Glutamatergic neuron (in vitro differentiated cells): ENCODE measurements around the gene MLYCD. TPM values are rescaled to one million over a fixed set of nuclear protein-coding genes. Genes with fewer than 3 reads are reported as not detected.

Experiments
- DNase-seq: peaks from one replicate; pipeline ENCODE4 v3.0.0; 2022
- H3K27ac Mint-ChIP-seq: one replicate; pipeline ENCODE4 v1.8.0; 2020; ENCODE audit warnings: mild to moderate bottlenecking, mixed read lengths, inconsistent platforms; ENCODE audit not compliant: unreplicated experiment
- H3K27me3 Mint-ChIP-seq: one replicate; pipeline ENCODE4 v1.8.0; 2020; ENCODE audit warnings: mild to moderate bottlenecking, moderate library complexity, mixed read lengths, inconsistent platforms; ENCODE audit not compliant: unreplicated experiment
- H3K36me3 Mint-ChIP-seq: one replicate; pipeline ENCODE4 v1.8.0; 2020; ENCODE audit warnings: mild to moderate bottlenecking, mixed read lengths, inconsistent platforms; ENCODE audit not compliant: unreplicated experiment
- H3K4me1 Mint-ChIP-seq: one replicate; pipeline ENCODE4 v1.8.0; 2020; ENCODE audit warnings: mild to moderate bottlenecking, low read depth, mixed read lengths, inconsistent platforms; ENCODE audit not compliant: unreplicated experiment
- H3K4me3 Mint-ChIP-seq: one replicate; pipeline ENCODE4 v1.8.0; 2020; ENCODE audit warnings: mild to moderate bottlenecking, mixed read lengths, inconsistent platforms; ENCODE audit not compliant: unreplicated experiment
- H3K9me3 Mint-ChIP-seq: one replicate; pipeline ENCODE4 v1.8.0; 2020; ENCODE audit warnings: mild to moderate bottlenecking, moderate library complexity, mixed read lengths, inconsistent platforms; ENCODE audit not compliant: unreplicated experiment
- total RNA-seq: library from RNA; stranded (reverse); fragmentation: NEBNext Ultra II Directional; extraction: Animal tissue kit (Norgen Biotek cat#: 25700); gene quantifications from one replicate; pipeline ENCODE4 v1.2.1, GENCODE V29; 2021; ENCODE audit not compliant: unreplicated experiment
- TF ChIP-seq, protein P1 (sequence below): fragments of 200-600 bp; sonication (generic); IDR thresholded peaks from one replicate; pipeline ENCODE4 v1.5.0; 2021; ENCODE audit not compliant: partially characterized antibody, unreplicated experiment

The MLYCD gene
- total RNA-seq, 1 donor from 2014 or later = 9.5 TPM

DNA sequence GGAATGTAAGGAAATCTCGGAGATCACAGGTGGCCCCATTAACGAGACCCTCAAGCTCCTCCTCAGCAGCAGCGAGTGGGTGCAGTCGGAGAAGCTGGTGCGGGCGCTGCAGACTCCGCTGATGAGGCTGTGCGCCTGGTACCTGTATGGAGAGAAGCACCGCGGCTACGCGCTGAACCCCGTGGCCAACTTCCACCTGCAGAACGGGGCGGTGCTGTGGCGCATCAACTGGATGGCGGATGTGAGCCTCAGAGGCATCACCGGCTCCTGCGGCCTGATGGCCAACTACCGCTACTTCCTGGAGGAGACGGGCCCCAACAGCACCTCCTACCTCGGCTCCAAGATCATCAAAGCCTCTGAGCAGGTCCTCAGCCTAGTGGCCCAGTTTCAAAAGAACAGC lies 16.2 kb downstream of the MLYCD start:
- H3K9me3 Mint-ChIP-seq = peaks cover 15% of the 10 kb centered on the region
- peaks cover 10% of the 10 kb centered on the region for H3K4me1 Mint-ChIP-seq
- H3K27me3 Mint-ChIP-seq = peaks cover 28% of the 10 kb centered on the region
- peaks cover 35% of the 10 kb centered on the region for H3K36me3 Mint-ChIP-seq
- TF ChIP-seq, protein P1, sequence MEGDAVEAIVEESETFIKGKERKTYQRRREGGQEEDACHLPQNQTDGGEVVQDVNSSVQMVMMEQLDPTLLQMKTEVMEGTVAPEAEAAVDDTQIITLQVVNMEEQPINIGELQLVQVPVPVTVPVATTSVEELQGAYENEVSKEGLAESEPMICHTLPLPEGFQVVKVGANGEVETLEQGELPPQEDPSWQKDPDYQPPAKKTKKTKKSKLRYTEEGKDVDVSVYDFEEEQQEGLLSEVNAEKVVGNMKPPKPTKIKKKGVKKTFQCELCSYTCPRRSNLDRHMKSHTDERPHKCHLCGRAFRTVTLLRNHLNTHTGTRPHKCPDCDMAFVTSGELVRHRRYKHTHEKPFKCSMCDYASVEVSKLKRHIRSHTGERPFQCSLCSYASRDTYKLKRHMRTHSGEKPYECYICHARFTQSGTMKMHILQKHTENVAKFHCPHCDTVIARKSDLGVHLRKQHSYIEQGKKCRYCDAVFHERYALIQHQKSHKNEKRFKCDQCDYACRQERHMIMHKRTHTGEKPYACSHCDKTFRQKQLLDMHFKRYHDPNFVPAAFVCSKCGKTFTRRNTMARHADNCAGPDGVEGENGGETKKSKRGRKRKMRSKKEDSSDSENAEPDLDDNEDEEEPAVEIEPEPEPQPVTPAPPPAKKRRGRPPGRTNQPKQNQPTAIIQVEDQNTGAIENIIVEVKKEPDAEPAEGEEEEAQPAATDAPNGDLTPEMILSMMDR = no peak
- H3K27ac Mint-ChIP-seq = no peak overlapping the region
- H3K4me3 Mint-ChIP-seq = no peak overlapping the region
- DNase-seq = no peak

DNA sequence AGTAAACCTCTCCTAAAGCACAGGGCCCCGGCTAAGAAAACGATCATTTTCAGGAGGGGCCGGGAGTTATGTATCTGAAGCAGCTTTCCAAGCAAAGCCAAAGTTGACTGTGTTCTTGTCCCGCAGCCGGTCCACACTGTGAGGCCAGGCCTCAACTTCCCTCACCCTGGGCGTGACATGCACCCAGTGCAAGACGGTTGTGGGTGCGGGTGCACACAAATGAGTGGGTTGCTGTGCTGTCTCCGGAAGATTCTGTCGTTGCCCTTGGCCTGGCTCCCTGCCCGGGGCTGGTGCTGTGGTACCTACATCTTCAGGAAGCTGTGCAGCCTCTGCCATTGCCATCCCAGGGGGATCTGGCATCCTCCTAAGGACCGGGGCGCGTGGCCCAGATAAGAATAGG lies 16.6 kb downstream of the MLYCD start:
- peaks cover 15% of the 10 kb centered on the region for H3K9me3 Mint-ChIP-seq
- no peak for DNase-seq
- H3K4me3 Mint-ChIP-seq = no peak overlapping the region
- H3K27ac Mint-ChIP-seq = no peak overlapping the region
- TF ChIP-seq, protein P1 = no peak
- peaks cover 37% of the 10 kb centered on the region for H3K36me3 Mint-ChIP-seq
- peaks cover 31% of the 10 kb centered on the region for H3K27me3 Mint-ChIP-seq
- H3K4me1 Mint-ChIP-seq = peaks cover 10% of the 10 kb centered on the region

DNA sequence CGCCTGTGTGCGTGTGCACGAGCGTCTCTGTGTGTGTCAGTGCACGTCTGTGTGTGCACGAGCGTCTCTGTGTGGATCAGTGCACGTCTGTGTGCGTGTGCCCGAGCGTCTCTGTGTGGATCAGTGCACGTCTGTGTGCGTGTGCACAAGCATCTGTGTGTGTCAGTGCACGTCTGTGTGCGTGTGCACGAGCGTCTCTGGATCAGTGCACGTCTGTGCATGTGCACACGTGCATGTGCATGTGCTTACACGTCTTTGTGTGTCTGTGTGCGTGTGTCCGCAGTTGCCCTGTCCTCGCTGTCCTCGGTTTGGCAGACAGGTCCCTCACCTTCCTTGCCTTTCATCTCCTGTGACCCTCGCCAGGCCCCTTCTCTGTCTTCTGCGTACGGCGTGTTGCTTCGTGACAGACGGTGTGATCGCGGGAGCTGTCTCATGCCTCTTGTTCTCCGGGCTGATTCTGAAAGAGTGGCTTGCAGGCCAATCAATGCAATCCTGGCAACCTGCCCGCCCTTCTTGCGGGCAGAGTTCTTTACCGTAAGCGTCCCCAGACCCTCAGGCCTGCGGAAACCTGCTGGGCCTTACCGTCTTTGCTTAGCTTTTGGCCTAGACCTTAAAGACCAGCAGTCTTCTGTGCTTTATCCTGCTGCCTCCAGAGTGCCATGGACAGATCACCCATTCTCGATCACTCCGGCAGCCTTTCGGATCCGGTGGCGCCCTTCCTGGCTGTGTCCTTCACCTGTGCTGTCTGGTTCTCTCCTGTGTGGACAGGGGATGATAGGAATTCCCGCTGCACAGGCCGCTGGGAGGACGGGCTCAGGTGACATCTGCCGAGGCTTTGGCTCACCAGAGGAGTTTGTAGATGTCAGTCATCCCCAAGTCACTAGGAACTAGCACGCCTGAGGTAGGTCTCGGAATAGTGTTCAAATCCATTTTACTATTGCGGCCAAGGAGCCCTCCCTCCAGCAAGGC lies 18.5 kb downstream of the MLYCD start:
- Mint-ChIP-seq H3K4me1 (peaks cover 7% of the 10 kb centered on the region), H3K9me3 (peaks cover 19% of the 10 kb centered on the region), H3K4me3 (no peak overlapping the region), H3K36me3 (peaks cover 44% of the 10 kb centered on the region), H3K27me3 (peaks cover 36% of the 10 kb centered on the region), H3K27ac (no peak overlapping the region)
- DNase-seq = no peak
- TF ChIP-seq, protein P1 = no peak

DNA sequence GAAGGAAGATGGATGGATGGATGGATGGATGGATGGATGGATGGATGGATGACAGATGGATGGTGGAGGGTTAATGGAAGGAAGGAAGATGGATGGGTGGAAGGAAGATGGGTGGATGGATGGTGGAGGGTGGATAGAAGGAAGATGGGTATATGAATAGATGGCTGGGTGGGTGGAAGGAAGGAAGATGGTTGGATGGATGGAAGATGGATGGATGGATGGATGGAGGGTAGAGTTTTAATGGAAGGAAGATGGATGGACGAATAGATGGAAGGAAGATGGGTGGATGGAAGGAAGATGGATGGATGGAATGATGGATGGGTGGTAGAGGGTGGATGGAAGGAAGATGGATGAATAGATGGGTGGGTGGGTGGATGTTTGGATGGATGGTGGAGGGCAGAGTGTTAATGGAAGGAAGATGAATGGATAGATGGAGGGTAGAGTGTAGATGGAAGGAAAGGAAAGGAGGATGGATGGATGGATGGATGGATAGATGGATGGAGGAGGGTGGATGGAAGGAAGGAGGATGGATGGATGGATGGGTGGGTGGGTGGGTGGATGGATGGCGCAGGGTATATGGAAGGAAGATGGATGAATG lies 22.1 kb downstream of the MLYCD start:
- Mint-ChIP-seq H3K36me3 (peaks cover 42% of the 10 kb centered on the region), H3K27ac (no peak overlapping the region), H3K27me3 (peaks cover 38% of the 10 kb centered on the region), H3K4me1 (peaks cover 16% of the 10 kb centered on the region), H3K9me3 (peaks cover 23% of the 10 kb centered on the region), H3K4me3 (no peak overlapping the region)
- TF ChIP-seq, protein P1 = no peak
- no peak for DNase-seq
